GM23248 (cell line): ENCODE measurements around the gene SERPINA10. TPM values are rescaled to one million over a fixed set of nuclear protein-coding genes. Genes with fewer than 3 reads are reported as not detected.
A peak's percentile ranks its signal among the peaks of the same experiment; 100 is the strongest.

Source experiments
- DNase-seq: peaks from one replicate; pipeline ENCODE4 v3.0.0-alpha.2; 2015
- H2AFZ ChIP-seq: fragments of 200-600 bp; sonication (generic); 2 replicates; pipeline ENCODE4 v1.6.1; 2016; ENCODE audit warnings: antibody characterized with exemption
- H3F3A ChIP-seq: fragments of 200-600 bp; sonication (generic); 2 replicates; pipeline ENCODE4 v1.6.1; 2016; ENCODE audit warnings: mild to moderate bottlenecking, antibody characterized with exemption, mixed run types; ENCODE audit not compliant: insufficient read depth
- H3K27ac ChIP-seq: fragments of 200-600 bp; sonication (generic); 2 replicates; pipeline ENCODE4 v1.5.1; 2016; ENCODE audit warnings: mild to moderate bottlenecking
- H3K27me3 ChIP-seq: fragments of 200-600 bp; sonication (generic); replicated peaks from 2 replicates; pipeline ENCODE4 v1.6.1; 2016; ENCODE audit warnings: mild to moderate bottlenecking; ENCODE audit not compliant: insufficient read depth
- H3K36me3 ChIP-seq: fragments of 200-600 bp; sonication (generic); 2 replicates; pipeline ENCODE4 v1.6.1; 2016; ENCODE audit warnings: low read depth, mild to moderate bottlenecking
- H3K4me1 ChIP-seq: fragments of 200-600 bp; sonication (generic); 2 replicates; pipeline ENCODE4 v1.6.1; 2016; ENCODE audit warnings: mild to moderate bottlenecking; ENCODE audit not compliant: insufficient read depth
- H3K4me2 ChIP-seq: fragments of 200-600 bp; sonication (generic); one replicate; pipeline ENCODE4 v1.6.1; 2016; ENCODE audit warnings: mild to moderate bottlenecking; ENCODE audit not compliant: unreplicated experiment
- H3K4me3 ChIP-seq: fragments of 200-600 bp; sonication (generic); 2 replicates; pipeline ENCODE4 v1.5.1; 2016; ENCODE audit warnings: mild to moderate bottlenecking
- H3K79me2 ChIP-seq: fragments of 200-600 bp; sonication (generic); 2 replicates; pipeline ENCODE4 v1.6.1; 2016; ENCODE audit warnings: mild to moderate bottlenecking; ENCODE audit not compliant: insufficient read depth
- H3K9ac ChIP-seq: fragments of 200-600 bp; sonication (generic); 2 replicates; pipeline ENCODE4 v1.6.1; 2016; ENCODE audit warnings: mild to moderate bottlenecking
- H3K9me2 ChIP-seq: fragments of 200-600 bp; sonication (generic); 2 replicates; pipeline ENCODE4 v1.6.1; 2016; ENCODE audit warnings: mixed run types, mild to moderate bottlenecking, moderate library complexity; ENCODE audit not compliant: insufficient read depth
- H3K9me3 ChIP-seq: fragments of 200-600 bp; sonication (generic); one replicate; pipeline ENCODE4 v1.6.1; 2017; ENCODE audit warnings: low read depth
- H4K20me1 ChIP-seq: fragments of 200-600 bp; sonication (generic); 2 replicates; pipeline ENCODE4 v1.6.0; 2016; ENCODE audit not compliant: insufficient read depth
- EZH2 ChIP-seq: fragments of 200-600 bp; sonication (generic); IDR thresholded peaks from 2 replicates; pipeline ENCODE4 v1.6.1; 2018; ENCODE audit warnings: antibody characterized with exemption, mild to moderate bottlenecking; ENCODE audit not compliant: insufficient read depth, poor library complexity, severe bottlenecking
- EZH2phosphoT487 ChIP-seq: fragments of 200-600 bp; sonication (generic); IDR thresholded peaks from 2 replicates; pipeline ENCODE4 v1.6.1; 2018; ENCODE audit warnings: antibody characterized with exemption, moderate library complexity, mild to moderate bottlenecking, low read depth; ENCODE audit not compliant: insufficient read depth
- WGBS, 2 experiments: methylation state at CpG; one replicate each; pipeline ENCODE4 v1.1.6; 2015 to 2017; ENCODE audit warnings: low lambda C conversion rate in 2 of 2, low coverage in 1 of 2; ENCODE audit errors: missing lambda C conversion rate in 2 of 2; 5-methylcytosine and 5-hydroxymethylcytosine counted together
- in situ Hi-C: fragments of 300-500 bp; cut with MboI; formaldehyde crosslinking; loops from 2 replicates; pipeline ENCODE4 v1.15.0; 2020
- polyA plus RNA-seq: library from polyadenylated mRNA; unstranded; fragments of >200 nt; fragmentation: Nextera tagmentation; extraction: Ambion mirVana; gene quantifications from 2 replicates; pipeline ENCODE4 v1.2.1, GENCODE V29; 2016
- total RNA-seq: library from RNA; depleted of rRNA; stranded (reverse); fragments of >200 nt; shearing (Covaris generic); gene quantifications from 2 replicates; pipeline ENCODE4 v1.2.3, GENCODE V29; 2014; rRNA removed

The SERPINA10 gene
- total and polyA plus RNA-seq, 2 experiments from 2014 or later = not detected

DNA sequence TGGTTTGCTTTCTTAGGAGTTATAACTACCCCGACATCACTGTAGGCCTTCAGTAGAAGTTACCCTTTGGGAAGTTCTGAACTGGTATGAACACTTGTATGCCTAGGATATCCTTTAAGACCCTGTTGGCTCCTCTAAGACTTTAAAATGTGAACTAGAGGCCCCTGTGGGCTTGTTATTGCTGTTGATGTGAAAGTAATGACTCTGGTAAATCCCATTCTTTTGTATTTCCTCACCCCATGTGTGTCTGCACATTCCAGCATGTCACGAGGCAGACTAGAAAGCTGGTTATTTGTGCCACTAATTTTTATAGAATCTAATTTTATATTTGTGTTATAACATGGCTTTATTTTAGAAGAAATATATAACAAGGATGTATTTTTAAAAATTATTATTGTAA is 48.9 kb downstream of the SERPINA10 start:
- Histone ChIP-seq H3K27me3 (no peaks in the 10 kb centered on the region), H2AFZ (no peak overlapping the region), H3K9ac (no peak overlapping the region), H3K9me3 (no peaks in the 10 kb centered on the region), H3K36me3 (no peaks in the 10 kb centered on the region), H4K20me1 (no peaks in the 10 kb centered on the region), H3K4me2 (no peak overlapping the region), H3K4me1 (no peaks in the 10 kb centered on the region), H3K79me2 (no peaks in the 10 kb centered on the region), H3K4me3 (no peak overlapping the region), H3K9me2 (no peaks in the 10 kb centered on the region), H3F3A (no peaks in the 10 kb centered on the region), H3K27ac (no peak overlapping the region)
- in situ Hi-C loops = no loop called here
- 87 to 98% methylated on average over 2 of the region's 2 CpGs for WGBS, 2 experiments
- no peak for DNase-seq
- TF ChIP-seq EZH2phosphoT487 (no peak), EZH2 (no peak)

- no peaks in the 10 kb centered on the region for H3K27me3 ChIP-seq
- no peaks in the 10 kb centered on the region for H3K36me3 ChIP-seq
- H4K20me1 ChIP-seq = no peaks in the 10 kb centered on the region
- TF ChIP-seq EZH2phosphoT487 (no peak), EZH2 (no peak)
- no peaks in the 10 kb centered on the region for H3F3A ChIP-seq
- H3K9ac ChIP-seq = no peak overlapping the region
- WGBS, 2 experiments = 93% methylated on average over 2 of the region's 2 CpGs
- H3K9me3 ChIP-seq = no peaks in the 10 kb centered on the region
- no peak overlapping the region for H3K4me3 ChIP-seq
- peak; percentile 2 for DNase-seq
- H3K4me1 ChIP-seq = no peaks in the 10 kb centered on the region
- no peak overlapping the region for H2AFZ ChIP-seq
- no peaks in the 10 kb centered on the region for H3K9me2 ChIP-seq
- H3K79me2 ChIP-seq = no peaks in the 10 kb centered on the region
- H3K27ac ChIP-seq = no peak overlapping the region
- no peak overlapping the region for H3K4me2 ChIP-seq
- in situ Hi-C loops = no loop called here
Observed at GRCh38 chr14:94239406-94239805, 53.7 kb downstream of the SERPINA10 start.

DNA sequence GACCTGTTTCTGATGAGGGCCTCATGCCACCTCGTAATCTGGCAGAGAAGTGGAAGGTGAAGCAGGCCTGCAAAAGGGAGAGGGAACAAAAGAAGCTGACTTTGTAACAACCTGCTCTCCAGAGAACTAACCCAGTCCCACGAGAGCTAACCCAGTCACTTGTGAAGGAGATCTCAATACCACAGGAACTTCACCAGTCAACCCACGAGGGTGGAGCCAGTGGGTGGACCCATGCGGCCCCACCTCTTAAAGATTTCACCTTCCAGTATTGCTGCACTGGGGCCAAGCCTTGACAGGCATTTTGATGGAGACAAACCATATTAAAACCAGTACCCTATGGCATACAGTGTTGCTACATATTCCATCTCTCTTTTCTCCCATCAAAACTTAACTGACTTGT is 55.1 kb downstream of the SERPINA10 start:
- WGBS, 2 experiments = 69 to 74% methylated on average over 4 of the region's 4 CpGs
- in situ Hi-C loops = no loop called here
- no peak for DNase-seq
- Histone ChIP-seq H3K27me3 (no peaks in the 10 kb centered on the region), H3K9me3 (no peaks in the 10 kb centered on the region), H3K36me3 (no peaks in the 10 kb centered on the region), H3K79me2 (no peaks in the 10 kb centered on the region), H3K9ac (no peak overlapping the region), H3K9me2 (no peaks in the 10 kb centered on the region), H3K4me2 (no peak overlapping the region), H3K27ac (no peak overlapping the region), H2AFZ (no peak overlapping the region), H3F3A (no peaks in the 10 kb centered on the region), H3K4me3 (no peak overlapping the region), H3K4me1 (no peaks in the 10 kb centered on the region), H4K20me1 (no peaks in the 10 kb centered on the region)
- TF ChIP-seq EZH2 (no peak), EZH2phosphoT487 (no peak)

DNA sequence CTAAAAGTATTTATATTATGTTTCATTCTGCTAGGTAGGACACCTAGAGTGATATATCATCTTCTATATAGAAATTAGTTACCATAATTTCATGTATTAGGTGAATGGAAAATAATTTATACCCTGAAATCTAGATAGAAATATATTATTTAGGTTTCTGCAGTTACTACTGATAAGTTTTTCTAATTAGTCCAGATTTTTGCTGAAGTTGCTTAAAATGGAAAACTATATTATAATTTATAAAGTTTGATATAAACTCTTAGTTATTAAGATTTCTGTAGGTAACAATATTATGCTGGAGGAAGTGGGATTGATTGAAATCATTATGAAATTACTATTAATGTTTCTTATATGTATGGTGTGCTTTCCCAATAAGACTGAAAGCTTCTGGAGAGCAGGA is 56.0 kb downstream of the SERPINA10 start:
- Histone ChIP-seq H3K4me3 (no peak overlapping the region), H3K9ac (no peak overlapping the region), H2AFZ (no peak overlapping the region), H3K9me3 (no peaks in the 10 kb centered on the region), H3K4me2 (no peak overlapping the region), H3K27me3 (no peaks in the 10 kb centered on the region), H3K9me2 (no peaks in the 10 kb centered on the region), H3F3A (no peaks in the 10 kb centered on the region), H3K27ac (no peak overlapping the region), H3K79me2 (no peaks in the 10 kb centered on the region), H4K20me1 (no peaks in the 10 kb centered on the region), H3K4me1 (no peaks in the 10 kb centered on the region), H3K36me3 (no peaks in the 10 kb centered on the region)
- in situ Hi-C loops = no loop called here
- DNase-seq = no peak
- TF ChIP-seq EZH2phosphoT487 (no peak), EZH2 (no peak)

Other genes with a start within 250 kb of the SERPINA10 start
- gene DDX24, start 212.1 kb downstream of the SERPINA10 start, total RNA-seq = 123 and 125 TPM in 2 replicates
- 143 and 149 TPM in 2 replicates for gene DDX24, start 212.1 kb downstream of the SERPINA10 start, polyA plus RNA-seq
- 13.5 and 14.2 TPM in 2 replicates for gene IFI27L1, start 212.0 kb downstream of the SERPINA10 start, total RNA-seq
- gene IFI27L1, start 212.0 kb downstream of the SERPINA10 start, polyA plus RNA-seq = 31.8 and 32.6 TPM in 2 replicates
- gene IFI27, start 182.5 kb downstream of the SERPINA10 start, total RNA-seq = not detected in 2 replicates
- gene IFI27, start 182.5 kb downstream of the SERPINA10 start, polyA plus RNA-seq = not detected in 2 replicates
- 61.7 and 95.3 TPM in 2 replicates for gene IFI27L2, start 163.7 kb downstream of the SERPINA10 start, total RNA-seq
- 161 and 170 TPM in 2 replicates for gene IFI27L2, start 163.7 kb downstream of the SERPINA10 start, polyA plus RNA-seq
- under 0.01 and 0.22 TPM in 2 replicates for gene PPP4R4, start 118.9 kb downstream of the SERPINA10 start, total RNA-seq
- 0.11 TPM in 2 replicates for gene PPP4R4, start 118.9 kb downstream of the SERPINA10 start, polyA plus RNA-seq
- not detected in 2 replicates for gene SERPINA6, start 30.1 kb upstream of the SERPINA10 start, total RNA-seq
- gene SERPINA6, start 30.1 kb upstream of the SERPINA10 start, polyA plus RNA-seq = not detected in 2 replicates
- gene SERPINA2, start 73.4 kb upstream of the SERPINA10 start, total RNA-seq = not detected in 2 replicates
- gene SERPINA2, start 73.4 kb upstream of the SERPINA10 start, polyA plus RNA-seq = not detected in 2 replicates
- gene SERPINA1, start 95.3 kb upstream of the SERPINA10 start, total RNA-seq = 0.65 TPM in 1 of 2 replicates, not detected in the other
- 0.16 and 0.96 TPM in 2 replicates for gene SERPINA1, start 95.3 kb upstream of the SERPINA10 start, polyA plus RNA-seq
- not detected in 2 replicates for gene SERPINA11, start 159.5 kb upstream of the SERPINA10 start, total RNA-seq
- gene SERPINA11, start 159.5 kb upstream of the SERPINA10 start, polyA plus RNA-seq = not detected in 2 replicates
- not detected in 2 replicates for gene SERPINA9, start 182.9 kb upstream of the SERPINA10 start, total RNA-seq
- gene SERPINA9, start 182.9 kb upstream of the SERPINA10 start, polyA plus RNA-seq = 0.14 and 0.31 TPM in 2 replicates
- not detected in 2 replicates for gene SERPINA12, start 216.2 kb upstream of the SERPINA10 start, total RNA-seq
- not detected in 2 replicates for gene SERPINA12, start 216.2 kb upstream of the SERPINA10 start, polyA plus RNA-seq